ENCODE results near the gene FABP2.
"Not testable (repeated sequence)": the region's sequence is repeated elsewhere in the genome, so short reads cannot be mapped to it uniquely, and the experiment has no call there.

- not testable (repeated sequence) for TF ChIP-seq CTCF (IDR thresholded peaks at IDR 0.05; ENCODE audit: low read depth, low read length, missing input control); EGR1 (IDR thresholded peaks at IDR 0.05; ENCODE audit: low read depth in 2 of 2); TAF1 (conservative IDR thresholded peaks at IDR 0.05); REST (IDR thresholded peaks at IDR 0.05); ZBTB33 (IDR thresholded peaks at IDR 0.05); JUND (IDR thresholded peaks at IDR 0.05); YY1 (IDR thresholded peaks at IDR 0.05); ATF3 (IDR thresholded peaks at IDR 0.05); GABPA (IDR thresholded peaks at IDR 0.05 in 1 of 2, conservative IDR thresholded peaks at IDR 0.05 in 1 of 2); HNF4A (conservative IDR thresholded peaks at IDR 0.05)
Observed at GRCh38 chr4:119348169-119348568, 26.2 kb upstream of the FABP2 start.

Measured in liver (tissue), 3 donors.